Muscle of back (tissue), 11 donors: ENCODE data around the gene NOBOX. TPM values are rescaled to one million over a fixed set of nuclear protein-coding genes. Genes with fewer than 3 reads are reported as not detected.
"Not testable (repeated sequence)": the region's sequence is repeated elsewhere in the genome, so short reads cannot be mapped to it uniquely, and the experiment has no call there.

Source experiments
- DNase-seq, 3 donors: peaks; one replicate each; pipeline versions ENCODE4 v3.0.0 to v3.0.0-alpha.2; 2013
- polyA plus RNA-seq, 10 donors: library from polyadenylated mRNA; unstranded; fragments of 120-200 nt; gene quantifications; one replicate each; pipeline ENCODE4 v1.2.1, GENCODE V29; 2013; ENCODE audit not compliant: insufficient read length in 10 of 10

NOBOX gene
- polyA plus RNA-seq, 10 donors = 0.23 to 0.50 TPM; not detected in 8

- DNase-seq = peak; percentile 53 to 84 (median 71)
Measured at GRCh38 chr7:144391823-144392255, 11.7 kb downstream of the NOBOX start.

- no peak for DNase-seq
Measured at GRCh38 chr7:144391014-144391413, 12.5 kb downstream of the NOBOX start.

DNA sequence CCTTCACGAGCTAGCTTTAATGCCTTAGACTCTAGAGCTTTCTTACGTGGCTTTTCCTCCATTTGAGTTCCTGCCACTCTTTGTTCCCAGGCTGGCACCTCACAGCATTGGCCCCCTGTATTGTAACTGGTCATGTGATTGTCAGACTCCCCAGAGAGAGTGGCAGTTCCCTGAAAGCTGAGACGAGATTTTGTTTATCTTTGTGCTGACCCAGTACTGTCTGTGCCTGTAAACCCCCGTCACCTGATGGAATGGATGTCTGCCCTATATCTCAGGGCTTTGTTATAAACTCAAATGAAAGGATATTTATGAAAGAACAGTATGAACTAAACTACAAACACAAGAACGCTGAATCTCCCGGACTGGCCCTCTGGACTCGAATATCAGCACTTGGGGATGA is 13.0 kb downstream of the NOBOX start:
- DNase-seq = no peak

DNA sequence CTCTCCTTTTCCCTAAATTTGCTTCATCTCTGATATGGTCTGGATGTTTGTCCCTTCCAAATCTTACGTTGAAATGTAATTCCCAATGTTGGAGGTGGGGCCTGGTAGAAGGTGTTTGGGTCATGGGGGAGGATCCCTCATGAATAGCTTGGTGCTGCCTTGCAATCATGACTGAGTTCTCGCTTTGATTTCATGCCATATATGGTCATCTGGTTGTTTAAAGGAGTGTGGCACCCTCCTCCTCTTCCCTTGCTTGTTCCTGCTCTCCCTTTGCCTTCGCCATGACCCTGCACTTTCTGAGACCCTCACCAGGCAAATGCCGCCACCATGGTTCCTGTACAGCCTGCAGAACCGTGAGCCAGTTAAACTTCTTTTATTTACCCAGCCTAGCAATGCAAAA is 14.5 kb downstream of the NOBOX start:
- no peak for DNase-seq

DNA sequence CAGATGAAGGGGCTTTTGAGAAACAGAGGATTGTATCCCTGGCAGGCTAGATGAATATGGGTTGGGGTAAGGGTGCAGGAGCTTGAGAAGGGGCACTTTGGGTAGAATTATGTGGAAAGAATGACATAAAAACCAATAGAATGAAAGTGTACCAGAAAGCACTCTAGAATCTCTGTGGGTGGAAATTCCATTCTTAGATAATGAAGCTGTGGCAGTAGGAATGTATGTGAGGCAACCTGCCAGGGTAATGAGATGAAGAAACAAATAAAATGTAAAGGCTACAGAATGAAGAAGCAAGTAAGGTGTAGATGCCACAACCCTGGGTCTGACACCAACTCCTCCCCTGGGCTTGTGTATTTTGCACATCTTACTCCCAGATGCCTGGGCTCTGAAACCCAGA is 16.8 kb downstream of the NOBOX start:
- peak in 1 of 3 donors; percentile 38 for DNase-seq

- DNase-seq = peak in 1 of 3 donors; percentile 22
Measured at GRCh38 chr7:144384555-144385245, 18.8 kb downstream of the NOBOX start.

DNA sequence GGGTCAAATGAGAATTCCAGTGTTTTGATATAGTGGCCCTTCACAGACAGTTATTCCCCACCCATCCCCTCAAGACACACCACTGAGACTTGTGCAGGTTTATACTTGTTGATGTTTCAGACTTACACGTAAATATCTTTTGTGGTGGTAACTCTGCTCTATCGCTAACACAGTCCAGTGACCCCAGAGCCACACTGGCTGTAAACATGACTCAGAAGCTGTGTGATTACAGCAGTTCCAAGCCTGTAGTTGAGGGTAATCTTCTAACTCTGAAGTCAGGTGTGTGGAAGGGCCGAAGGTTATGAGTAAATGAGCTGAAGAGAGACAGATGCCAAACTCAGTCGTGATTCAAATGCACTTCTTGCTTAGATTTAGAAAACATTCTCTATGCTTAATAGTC is 19.4 kb downstream of the NOBOX start:
- DNase-seq = no peak

GRCh38 chr7:144379776-144380384 is 23.6 kb downstream of the NOBOX start:
- no peak for DNase-seq

- no peak for DNase-seq
Measured at GRCh38 chr7:144378651-144379050, 24.8 kb downstream of the NOBOX start.

DNA sequence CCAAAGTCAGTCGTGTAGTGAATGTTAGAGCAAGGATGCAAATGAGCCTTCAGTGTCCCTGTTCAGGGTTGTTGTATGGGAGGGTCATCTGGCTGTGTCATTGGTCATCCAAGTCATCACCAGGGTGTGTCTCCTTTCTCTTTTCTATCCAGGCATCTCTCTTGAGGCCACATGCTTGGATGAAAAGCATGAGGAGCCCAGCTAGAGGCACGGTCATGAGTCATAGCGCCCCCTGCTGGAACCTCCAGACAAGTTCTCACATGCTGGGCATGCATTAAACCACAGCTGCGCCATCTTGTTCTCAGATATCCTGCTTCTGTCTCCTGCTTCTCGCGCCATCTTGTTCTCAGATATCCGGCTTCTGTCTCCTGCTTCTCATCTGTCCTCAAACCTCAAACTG is 34.3 kb downstream of the NOBOX start:
- not testable (repeated sequence) for DNase-seq

DNA sequence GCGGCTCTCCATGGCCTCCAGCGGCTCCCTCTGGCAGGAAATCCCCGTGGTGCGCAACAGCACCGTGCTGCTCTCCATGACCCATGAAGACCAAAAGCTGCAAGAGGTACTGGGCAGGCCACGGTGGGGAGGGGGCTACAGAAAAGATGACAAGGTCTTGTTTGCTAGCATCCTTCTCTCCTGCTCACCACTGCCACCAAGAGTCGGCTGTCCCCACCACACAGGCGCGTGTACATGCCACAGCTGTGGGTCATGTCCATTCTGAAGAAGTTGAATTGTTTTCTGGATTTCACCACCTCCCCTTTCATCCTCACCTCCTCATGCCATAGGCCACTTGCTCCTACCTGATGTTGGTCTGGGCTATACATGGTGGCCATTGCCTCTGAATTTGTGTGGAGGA is 36.2 kb downstream of the NOBOX start:
- DNase-seq = not testable (repeated sequence)

DNA sequence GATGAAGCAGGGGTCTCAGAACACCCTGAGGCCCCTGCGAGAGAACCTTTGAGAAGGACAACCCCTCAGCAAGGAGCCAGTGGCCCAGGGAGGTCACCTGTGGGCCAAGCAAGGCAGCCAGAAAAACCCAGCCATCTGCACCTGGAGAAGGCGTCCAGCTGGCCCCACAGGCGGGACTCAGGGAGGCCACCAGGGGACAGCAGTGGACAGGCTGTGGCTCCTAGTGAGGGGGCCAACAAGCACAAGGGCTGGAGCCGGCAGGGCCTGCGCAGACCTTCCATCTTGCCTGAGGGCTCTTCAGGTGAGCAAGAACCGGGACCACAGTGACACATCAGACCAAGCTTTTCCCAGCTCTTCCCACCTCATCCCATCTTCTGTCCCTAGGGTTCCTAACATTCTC is 38.0 kb downstream of the NOBOX start:
- not testable (repeated sequence) for DNase-seq

DNA sequence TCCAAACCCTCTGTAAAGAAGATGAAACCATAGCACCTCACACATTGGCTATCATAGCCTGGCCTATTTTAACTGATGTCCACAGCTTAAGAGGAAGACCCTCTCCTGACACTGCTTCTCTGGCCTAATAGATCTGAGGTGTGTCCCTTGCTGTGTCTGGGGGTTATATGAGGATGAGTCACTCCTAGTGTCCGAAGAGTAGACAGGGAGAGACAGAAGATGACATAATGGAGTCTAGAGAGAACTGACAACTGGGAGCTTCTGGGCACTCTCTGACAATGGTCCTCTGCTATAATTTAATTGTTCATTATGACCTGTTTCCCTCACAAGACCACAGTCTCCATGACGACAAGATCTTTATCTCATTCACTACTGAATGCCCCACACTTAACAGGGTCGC is 41.4 kb downstream of the NOBOX start:
- not testable (repeated sequence) for DNase-seq

DNA sequence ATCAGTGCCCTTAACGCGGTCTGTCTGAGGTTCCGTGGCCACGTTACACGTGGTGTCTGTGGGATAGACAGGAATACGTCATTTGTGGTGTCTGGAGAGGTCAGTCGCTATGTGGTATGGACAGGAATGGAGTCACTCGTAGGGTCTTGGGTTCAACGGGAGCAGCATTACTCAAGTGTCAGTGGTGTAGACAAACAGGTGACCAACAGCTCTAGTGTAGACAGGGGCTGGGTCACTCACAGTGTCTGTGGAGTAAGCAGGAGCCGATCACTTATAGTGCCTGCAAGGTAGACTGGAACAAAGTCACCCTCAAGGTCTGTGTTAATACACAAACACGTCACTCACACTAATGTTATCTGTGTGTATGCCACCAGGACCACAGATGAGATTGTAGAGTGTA is 46.6 kb downstream of the NOBOX start:
- DNase-seq = not testable (repeated sequence)

- DNase-seq = not testable (repeated sequence)
Measured at GRCh38 chr7:144356185-144356584, 47.3 kb downstream of the NOBOX start.

- DNase-seq = not testable (repeated sequence)
Measured at GRCh38 chr7:144355176-144355822, 48.2 kb downstream of the NOBOX start, which contains the start of gene ARHGEF5. Gene ARHGEF5 (plus strand): TSS chr7:144355402. CDS start chr7:144362670, 7,268 bp downstream.

GRCh38 chr7:144351667-144352066 is 51.8 kb downstream of the NOBOX start:
- not testable (repeated sequence) for DNase-seq

GRCh38 chr7:144348625-144349024 is 54.9 kb downstream of the NOBOX start:
- DNase-seq = not testable (repeated sequence)
